ENCODE measurements around the gene KCNS3.

GRCh38 chr2:17966798-17967197, 88.3 kb downstream of the KCNS3 start:
- TF ChIP-seq CTCF (IDR thresholded peaks at IDR 0.05) (no peak), POLR2A (IDR thresholded peaks at IDR 0.05) (no peak), EP300 (IDR thresholded peaks at IDR 0.05) (no peak), POLR2AphosphoS5 (IDR thresholded peaks at IDR 0.05) (no peak)
